HL-60/S4 treated with phorbol 12-myristate 13-acetate at 8.2 ng/mL for 4 days and 3 days (cell line): ENCODE results near the gene LAT.

ENCODE experiments used
- in situ Hi-C: fragments of 300-500 bp; cut with MboI; formaldehyde crosslinking; loops from 2 replicates; pipeline ENCODE4 v1.15.0; 2022; ENCODE audit warnings: low sequenced_read_pairs

LAT gene

DNA sequence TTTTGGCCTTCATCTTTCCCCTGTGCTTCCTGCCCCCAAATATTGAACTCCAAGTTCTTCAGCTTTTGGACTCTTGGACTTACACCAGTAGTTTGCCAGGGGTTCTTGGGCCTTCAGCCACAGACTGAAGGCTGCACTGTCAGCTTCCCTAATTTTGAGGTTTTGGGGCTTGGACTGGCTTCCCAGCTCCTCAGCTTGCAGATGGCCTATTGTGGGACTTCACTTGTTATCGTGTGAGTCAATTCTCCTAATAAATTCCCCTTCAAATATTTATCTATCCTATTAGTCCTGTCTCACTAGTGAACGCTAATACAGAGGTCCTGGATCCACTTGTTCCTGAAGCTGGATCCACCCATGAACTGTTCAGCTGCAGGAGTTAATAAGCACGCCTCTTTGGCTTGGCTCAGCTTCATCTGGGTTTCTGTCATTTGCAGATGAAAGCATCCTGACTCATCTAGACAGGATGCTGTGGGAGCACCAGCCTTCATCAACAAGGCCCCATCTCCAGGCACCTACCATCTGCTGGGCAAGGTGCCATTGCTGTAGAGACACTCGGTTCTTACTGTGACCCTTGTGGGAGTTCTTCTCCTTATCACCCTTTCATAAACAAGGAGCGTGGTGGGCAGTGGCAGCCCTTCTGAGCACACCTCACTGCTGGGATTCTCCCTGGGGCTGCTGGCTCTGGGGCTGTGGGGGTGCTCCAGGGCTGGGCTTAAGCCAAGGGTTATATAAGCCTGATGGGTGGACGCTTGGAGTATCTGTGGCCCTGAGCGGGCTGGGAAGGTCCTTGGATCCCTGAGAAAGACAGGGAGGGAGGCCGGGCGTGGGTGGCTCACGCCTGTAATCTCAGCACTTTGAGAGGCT lies 23.1 kb downstream of the LAT start:
- in situ Hi-C loops = no loop called here

DNA sequence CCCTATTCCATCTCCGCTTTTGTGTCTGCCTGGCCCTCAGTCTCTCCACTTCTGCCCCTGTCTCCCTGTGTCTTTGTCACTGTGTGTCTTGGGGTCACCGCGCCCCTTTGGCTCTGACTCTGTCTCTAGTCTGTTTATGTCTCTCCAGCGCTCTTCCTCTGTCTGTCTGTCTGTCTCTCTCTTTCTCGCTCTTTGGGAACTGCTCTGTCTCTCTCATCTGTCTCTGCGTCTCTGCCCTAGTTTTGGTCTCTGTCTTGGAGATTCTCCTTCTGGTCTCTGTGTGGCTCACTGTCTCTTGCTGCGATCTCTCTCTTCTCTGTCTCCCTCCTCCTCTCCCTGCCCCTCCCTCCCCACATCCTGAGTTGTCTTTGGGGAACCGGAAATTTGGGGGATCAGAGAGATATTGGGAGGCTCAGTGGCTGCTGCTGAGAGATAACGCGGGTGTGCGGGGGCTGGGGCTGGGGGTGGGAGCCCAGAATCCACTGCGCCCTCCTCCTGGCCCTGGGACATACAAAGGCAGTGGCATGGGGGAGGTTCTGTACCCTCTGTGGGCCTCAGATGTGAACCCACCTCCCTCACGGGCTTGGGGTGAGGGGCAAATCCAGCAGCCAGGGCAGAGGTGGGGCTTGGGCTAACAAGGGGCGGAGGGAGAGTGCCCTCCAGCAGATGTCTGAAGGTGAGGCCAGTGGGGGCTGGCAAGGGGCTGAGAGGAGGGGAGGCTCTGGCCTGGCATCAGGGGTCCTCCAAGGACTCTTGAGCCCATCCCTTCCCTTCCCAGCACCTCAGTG lies 24.4 kb downstream of the LAT start:
- in situ Hi-C loops = no loop called here

DNA sequence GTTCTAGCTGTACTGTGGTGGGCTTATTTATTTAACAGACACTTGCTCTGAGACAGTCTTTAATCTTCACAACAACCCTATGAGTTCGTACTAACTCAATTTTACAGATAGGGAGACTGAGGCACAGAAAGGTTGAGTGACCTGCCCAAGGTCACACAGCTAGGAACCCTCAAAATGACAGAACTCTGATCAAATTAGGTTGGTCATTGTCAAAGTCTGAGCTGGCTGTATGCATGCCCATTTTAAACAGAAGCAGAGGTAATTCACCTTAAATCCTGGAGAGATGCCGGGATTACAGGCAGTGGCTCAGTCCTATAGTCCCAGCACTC lies 24.9 kb downstream of the LAT start:
- in situ Hi-C loops = no loop called here

DNA sequence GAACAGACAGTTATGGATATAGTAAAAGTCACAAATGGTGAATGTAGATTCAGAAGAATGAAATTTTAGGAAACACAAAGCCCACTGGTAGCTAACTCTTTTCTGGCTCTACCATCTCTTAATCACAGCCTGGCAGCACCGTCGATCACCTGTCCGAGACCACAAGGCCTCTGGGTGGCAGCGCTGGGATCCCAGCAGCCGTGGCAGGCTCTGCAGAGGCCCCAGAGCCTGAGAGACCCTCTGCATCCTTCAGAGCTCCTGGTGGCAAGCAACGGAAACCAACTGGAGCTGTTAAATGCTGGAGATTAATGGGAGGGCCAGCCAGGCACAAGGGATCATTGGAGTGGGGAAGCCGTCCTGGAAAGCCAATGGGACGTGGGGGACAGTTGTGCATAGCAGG lies 26.3 kb downstream of the LAT start:
- in situ Hi-C loops = no loop called here

DNA sequence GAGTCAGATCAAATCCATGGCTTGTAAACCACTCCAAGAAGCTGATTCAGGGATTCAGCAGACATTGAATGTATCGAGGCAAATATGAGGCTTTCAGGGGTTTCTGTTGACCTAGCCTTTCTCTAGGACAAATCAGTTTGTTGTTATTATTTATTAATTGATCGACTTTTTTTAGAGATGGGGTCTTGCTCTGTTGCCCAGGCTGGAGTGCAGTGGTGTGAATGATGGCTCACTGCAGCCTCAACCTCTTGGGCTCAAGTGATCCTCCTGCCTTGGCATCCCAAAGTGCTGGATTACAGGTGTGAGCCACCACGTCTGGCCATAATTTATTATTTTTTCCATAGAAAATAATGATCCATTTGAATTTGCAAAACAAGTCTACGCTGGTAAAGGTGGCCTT lies 27.0 kb downstream of the LAT start:
- in situ Hi-C loops = no loop called here

DNA sequence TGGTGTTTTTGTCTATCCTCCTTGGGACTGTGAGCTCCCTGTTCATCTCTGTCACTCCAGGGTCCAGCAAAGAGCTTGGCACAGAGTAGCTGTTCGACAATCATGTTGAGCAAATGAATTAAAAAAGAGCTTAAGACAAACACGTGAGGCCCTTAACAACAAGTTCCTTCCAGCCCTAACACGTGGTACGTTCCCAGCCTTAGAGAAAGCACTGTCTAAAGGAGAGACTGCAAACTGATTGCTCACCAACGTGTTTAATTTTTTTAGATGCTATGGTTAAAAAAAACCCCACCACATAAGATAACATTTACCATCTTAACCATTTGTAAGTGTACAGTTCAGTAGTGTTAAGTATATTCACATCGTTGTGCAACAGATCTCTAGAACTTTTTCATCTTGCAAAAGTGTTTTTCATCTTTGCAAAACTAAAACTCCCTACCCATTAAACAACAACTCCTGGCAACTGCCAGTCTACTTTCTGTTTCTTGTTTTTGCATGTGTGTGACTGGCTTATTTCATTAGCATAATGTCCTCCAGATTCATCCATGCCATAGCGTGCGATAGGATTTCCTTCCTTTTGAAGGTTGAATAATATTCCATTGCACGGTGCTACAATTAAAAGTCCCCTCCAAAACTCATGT lies 28.2 kb downstream of the LAT start:
- in situ Hi-C loops = no loop called here

DNA sequence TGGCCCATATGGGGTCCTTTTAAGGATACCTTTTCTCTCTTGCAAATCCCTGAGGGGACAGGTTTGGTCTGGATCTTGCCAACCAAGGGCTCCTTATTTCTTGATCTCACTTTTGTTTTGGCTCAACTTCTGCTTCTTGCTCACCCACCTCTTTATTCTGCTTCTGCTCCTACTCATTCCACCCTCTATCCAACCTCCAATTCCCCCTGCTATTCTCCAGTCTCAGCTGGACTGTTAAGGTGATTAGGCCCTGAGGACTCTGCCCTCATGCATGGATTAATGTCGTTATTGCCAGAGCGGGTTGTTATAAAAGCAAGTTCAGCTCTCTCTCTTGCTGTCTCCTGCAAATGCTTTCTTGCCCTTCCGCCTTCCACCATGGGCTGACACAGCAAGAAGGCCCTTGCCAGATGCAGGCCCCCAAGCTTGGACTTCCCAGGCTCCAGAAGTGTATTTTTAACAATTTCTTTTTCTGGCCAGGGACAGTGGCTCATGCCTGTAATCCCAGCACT lies 29.8 kb downstream of the LAT start:
- in situ Hi-C loops = no loop called here

DNA sequence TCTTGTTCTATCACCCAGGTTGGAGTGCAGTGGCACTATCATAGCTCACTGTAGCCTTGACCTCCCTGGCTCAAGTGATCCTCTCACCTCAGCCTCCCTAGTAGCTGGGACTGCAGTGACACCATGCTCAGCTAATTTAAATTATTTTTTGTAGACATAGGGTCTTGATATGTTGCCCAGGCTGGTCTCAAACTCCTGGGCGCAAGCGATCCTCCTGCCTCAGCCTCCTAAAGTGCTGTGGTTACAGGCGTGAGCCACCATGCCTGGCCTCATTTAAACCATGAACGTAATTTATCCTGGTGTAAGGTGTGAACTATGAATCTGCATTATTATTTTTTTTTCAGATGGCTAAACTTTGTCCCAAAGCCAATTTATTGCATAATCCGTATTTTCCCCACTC lies 37.3 kb downstream of the LAT start:
- in situ Hi-C loops = no loop called here

DNA sequence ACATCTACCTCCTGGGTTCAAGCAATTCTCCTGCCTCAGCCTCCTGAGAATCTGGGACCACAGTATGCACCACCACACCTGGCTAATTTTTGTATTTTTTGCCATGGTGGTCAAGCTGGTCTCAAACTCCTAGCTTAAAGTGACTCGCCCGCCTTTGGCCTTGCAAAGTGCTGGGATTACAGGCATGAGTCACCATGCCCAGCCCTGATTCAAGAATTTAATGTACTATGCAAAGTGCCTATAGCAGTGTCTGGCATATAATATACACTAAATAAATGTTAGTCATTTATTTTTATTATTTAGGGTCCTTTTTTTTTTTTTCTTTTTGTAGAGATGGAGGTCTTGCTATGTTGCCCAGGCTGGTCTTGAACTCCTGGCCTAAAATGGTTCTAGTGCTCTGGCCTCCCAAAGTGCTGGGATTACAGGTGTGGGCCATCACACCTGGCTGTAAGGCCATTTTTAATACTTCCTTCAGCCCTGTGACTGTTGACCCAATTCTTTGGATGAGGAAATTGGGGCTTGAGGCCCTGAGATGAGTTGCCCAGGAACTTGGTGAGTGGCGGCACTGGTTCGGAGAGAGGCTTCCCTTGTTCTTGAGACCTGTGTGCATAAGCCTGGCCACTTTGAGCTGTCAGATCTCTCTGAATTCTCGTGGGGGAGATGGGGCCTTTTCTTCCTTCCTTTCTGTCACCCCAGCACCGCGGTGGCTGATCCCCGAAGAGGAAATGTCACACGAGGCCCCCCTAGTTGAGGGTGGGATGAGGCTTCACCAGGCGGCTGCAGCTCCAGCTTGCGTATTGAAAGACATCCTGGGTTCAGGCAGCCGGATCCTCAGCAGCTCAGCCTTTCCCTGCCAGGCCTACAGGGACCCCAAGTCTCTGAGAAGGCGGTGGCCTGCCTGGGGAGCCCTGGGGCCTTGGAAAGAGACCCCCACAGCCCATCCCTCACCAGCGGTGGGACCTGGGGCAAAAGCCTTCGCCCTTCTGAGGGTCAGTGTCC lies 38.7 kb downstream of the LAT start:
- in situ Hi-C loops = no loop called here

DNA sequence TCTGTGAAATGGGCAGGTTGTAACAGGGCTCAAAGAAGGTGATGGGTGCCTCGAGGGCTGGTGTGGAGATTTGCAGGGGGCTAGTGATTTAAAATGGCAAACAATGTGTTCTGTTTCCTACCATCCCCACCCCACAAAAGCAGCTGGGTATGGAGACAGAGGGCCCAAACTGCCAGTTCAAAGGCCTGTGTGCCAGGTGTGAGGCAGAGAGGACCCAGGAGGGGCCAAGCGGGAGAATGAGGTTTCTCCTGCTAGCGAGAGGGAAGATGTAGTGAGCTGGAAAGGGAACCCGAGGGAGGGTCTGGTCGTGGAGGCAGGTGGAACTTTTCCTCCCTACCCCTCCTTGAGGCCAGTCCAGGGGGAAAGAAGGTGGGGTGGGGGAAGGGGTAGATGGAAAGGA lies 39.4 kb downstream of the LAT start:
- in situ Hi-C loops = no loop called here

DNA sequence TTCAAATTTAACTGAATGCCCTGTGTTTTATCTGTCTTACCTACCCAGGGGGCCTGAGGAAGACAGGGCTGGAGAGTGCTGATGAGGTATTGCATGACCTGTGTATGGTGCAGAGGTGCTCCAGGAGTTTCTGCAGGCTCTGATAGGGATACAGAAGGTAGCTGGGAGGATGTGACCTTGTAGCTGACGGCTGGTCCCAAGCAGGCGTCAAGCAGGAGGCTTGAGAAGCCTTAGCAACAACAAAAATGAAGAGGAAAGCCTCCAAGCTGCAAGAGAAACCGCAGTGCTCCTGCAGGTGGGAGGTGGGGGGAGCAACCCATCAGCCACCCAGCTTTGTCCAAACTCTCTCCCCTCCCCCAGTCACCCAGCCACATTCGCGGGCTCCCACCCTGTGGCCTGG lies 40.4 kb downstream of the LAT start:
- in situ Hi-C loops = no loop called here

DNA sequence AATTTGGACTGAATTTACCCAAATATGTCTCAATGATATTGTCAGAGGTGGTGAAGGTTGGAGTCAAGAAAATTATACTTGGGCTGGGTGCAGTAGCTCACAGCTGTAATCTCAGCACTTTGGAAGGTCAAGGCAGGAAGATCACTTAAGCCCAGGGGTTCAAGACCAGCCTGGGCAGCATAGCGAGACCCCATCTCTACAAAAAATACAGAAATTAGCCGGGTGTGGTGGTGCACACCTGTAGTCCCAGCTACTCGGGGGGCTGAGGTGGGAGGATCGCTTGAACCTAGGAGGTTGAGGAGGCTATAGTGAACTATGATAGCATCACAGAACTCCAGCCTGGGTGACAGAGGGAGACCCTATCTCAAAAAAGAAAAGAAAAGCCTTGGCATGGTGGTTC lies 40.9 kb downstream of the LAT start:
- in situ Hi-C loops = no loop called here

DNA sequence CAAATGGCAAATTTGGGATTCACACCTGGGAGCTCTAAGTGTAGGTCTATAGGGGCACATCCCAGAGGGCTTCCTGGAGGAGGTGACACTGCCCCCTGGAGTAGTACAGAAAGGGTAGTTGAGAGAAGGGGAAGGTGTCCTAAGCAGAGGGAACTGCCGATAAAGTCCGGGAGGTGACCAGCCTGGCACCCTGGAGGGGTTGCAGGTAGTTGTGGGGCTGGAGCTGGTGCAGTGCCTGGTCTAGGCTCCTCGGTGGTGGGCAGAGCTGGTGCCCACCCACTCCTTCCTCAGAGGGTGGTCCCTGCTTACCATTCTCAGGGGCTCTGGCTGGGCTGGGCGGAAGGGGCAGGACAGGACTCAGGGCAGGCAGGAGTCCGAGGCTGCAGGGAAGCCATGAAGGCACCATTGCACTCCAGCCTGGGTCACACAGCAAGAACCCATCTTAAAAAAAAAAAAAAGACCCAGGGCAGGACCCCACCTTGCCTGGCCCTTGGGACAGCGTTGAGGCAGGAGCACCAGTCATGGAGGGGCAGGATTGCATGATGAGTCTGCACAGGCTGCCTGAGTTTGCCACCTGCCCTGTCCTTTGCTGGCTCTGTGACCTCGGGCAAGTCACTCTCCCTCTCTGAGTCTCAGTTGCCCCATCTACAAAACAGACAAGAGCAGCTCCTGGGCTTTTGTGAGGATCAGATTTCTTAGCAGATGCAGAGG lies 43.8 kb downstream of the LAT start:
- in situ Hi-C loops = no loop called here

DNA sequence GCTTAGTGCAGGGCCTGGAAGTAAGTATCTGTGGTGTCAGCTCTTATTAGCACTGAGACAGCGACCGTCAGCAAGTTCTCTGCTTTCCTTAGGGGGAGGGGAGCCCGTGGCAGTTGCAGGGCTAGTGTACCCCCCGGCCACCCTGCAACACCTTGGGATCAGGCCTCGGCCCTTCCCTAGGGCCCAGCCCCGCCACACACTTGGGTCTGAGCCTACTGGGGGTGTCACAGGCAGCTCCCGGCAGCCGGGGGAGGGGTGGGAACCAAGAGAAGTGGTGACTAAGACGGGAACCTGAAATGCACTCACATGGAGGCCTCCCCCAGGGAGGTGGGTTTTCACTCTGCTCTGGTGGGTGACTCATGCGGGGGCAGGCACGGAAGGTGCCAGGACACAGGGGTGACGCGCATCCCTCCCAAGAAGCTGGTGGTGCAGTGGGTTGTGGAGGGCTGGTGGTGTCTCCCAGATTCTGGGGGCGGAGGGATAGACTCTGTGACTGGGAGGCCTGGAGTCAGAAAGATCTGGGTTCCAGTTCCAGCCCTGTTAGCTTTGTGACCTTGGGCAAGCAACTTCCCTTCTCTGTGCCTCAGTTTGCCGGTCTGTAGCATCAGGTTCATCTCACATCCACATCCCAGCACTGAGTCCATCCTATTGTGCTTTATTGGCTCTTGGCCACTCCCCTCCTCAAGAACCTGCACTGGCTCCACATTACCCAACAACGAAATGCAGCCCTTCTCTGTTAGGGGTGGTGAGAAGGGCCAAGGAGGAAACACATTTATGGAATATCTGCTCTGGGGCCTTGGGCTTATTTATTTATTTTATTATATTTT lies 44.5 kb downstream of the LAT start:
- in situ Hi-C loops = no loop called here

DNA sequence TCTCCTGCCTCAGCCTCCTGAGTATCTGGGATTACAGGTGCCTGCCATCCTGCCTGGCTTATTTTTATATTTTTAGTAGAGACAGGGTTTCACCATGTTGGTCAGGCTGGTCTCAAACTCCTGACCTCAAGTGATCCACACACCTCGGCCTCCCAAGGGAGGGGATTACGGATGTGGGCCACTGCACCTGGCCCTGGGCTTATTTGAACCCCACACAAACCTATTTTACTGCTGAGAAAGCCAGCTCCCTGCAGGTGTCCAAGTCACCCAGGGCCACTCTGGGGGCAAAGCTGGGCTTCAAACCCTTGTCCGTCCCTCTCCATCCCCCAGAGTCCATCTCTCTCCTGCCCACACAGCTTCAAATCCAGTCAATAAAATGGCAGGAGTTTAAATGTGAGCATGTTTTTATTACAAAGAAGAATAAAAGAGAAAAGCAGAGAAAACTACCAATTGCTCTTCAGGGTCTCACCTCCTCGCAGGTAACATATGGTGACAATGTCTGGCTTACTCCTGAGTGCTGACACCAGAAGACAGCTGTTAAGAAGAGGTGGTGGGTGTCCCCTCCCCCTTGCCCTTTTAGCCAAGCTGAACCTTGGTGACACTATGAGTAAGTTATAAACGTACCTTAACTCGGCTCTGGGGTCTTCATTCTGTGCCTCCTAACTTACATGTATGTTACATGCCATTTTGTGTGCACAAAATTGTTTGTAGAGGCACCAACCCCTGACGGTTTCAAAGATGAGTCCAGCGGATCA lies 45.4 kb downstream of the LAT start:
- in situ Hi-C loops = no loop called here
